HepG2 (cell line): Measurements from ENCODE around the gene MT1F. TPM values are rescaled to one million over a fixed set of nuclear protein-coding genes. Genes with fewer than 3 reads are reported as not detected.

Experiments
- BCL3 ChIP-seq: sonication (generic); formaldehyde crosslinking; IDR thresholded peaks from 2 replicates; pipeline ENCODE4 v1.5.1; 2020; ENCODE audit warnings: mild to moderate bottlenecking, missing genetic modification reagents, moderate library complexity
- CBX1 ChIP-seq: IDR thresholded peaks from one replicate; pipeline ENCODE4 v1.6.1; 2016; ENCODE audit warnings: antibody characterized with exemption, low read depth
- CBX5 ChIP-seq: sonication (generic); formaldehyde crosslinking; IDR thresholded peaks from 2 replicates; pipeline ENCODE4 v1.4.0; 2020; ENCODE audit warnings: missing genetic modification reagents, borderline replicate concordance
- DPF2 ChIP-seq: sonication (generic); formaldehyde crosslinking; IDR thresholded peaks from 2 replicates; pipeline ENCODE4 v1.4.0; 2020; ENCODE audit warnings: mild to moderate bottlenecking, low read depth, missing genetic modification reagents, borderline replicate concordance
- FOXC1 ChIP-seq: sonication (generic); formaldehyde crosslinking; IDR thresholded peaks from 2 replicates; pipeline ENCODE4 v1.8.0; 2022; ENCODE audit warnings: mild to moderate bottlenecking, missing genetic modification reagents, borderline replicate concordance
- LCORL ChIP-seq, 2 experiments: fragments of 450-650 bp in 1 of 2; sonication (generic) in 1 of 2; formaldehyde crosslinking in 1 of 2; IDR thresholded peaks; 2 replicates each; pipeline versions ENCODE4 v1.5.0 to v1.6.1; 2017 to 2020; ENCODE audit warnings: antibody characterized with exemption in 1 of 2, missing genetic modification reagents in 1 of 2
- MBD4 ChIP-seq: IDR thresholded peaks from 2 replicates; pipeline ENCODE4 v1.6.1; 2012; ENCODE audit warnings: low read length, inconsistent platforms, borderline replicate concordance
- MXD4 ChIP-seq: IDR thresholded peaks from 2 replicates; pipeline ENCODE4 v1.6.1; 2016; ENCODE audit warnings: mild to moderate bottlenecking, missing biosample characterization, missing genetic modification reagents
- MXI1 ChIP-seq: IDR thresholded peaks from 3 replicates; pipeline ENCODE4 v1.6.1; 2012; ENCODE audit warnings: low read depth, low read length, inconsistent platforms, borderline replicate concordance
- NCOA5 ChIP-seq: sonication (generic); formaldehyde crosslinking; IDR thresholded peaks from 2 replicates; pipeline ENCODE4 v1.4.0; 2020; ENCODE audit warnings: missing genetic modification reagents
- PITX1 ChIP-seq: sonication (generic); formaldehyde crosslinking; IDR thresholded peaks from 2 replicates; pipeline ENCODE4 v1.5.1; 2020; ENCODE audit warnings: mild to moderate bottlenecking, missing genetic modification reagents
- SNAI1 ChIP-seq: sonication (generic); formaldehyde crosslinking; IDR thresholded peaks from 2 replicates; pipeline ENCODE4 v1.5.0; 2020; ENCODE audit warnings: mild to moderate bottlenecking, missing genetic modification reagents, borderline replicate concordance
- SOX6 ChIP-seq, 2 experiments: fragments of 450-650 bp in 1 of 2; sonication (generic) in 1 of 2; formaldehyde crosslinking in 1 of 2; IDR thresholded peaks; 2 replicates each; pipeline versions ENCODE4 v1.4.0 to v1.6.1; 2017 to 2020; ENCODE audit warnings: antibody characterized with exemption in 1 of 2, mild to moderate bottlenecking in 1 of 2, missing genetic modification reagents in 1 of 2
- TCF12 ChIP-seq, 2 experiments: fragments of 450-650 bp in 1 of 2; sonication (generic) in 1 of 2; formaldehyde crosslinking in 1 of 2; IDR thresholded peaks; 2 replicates each; pipeline versions ENCODE4 v1.6.1 to v1.8.0; 2017 to 2022; ENCODE audit warnings: antibody characterized with exemption in 1 of 2, mild to moderate bottlenecking in 1 of 2, missing genetic modification reagents in 1 of 2, moderate library complexity in 1 of 2
- TSC22D2 ChIP-seq: sonication (generic); formaldehyde crosslinking; IDR thresholded peaks from 2 replicates; pipeline ENCODE4 v1.5.1; 2020; ENCODE audit warnings: missing genetic modification reagents, mild to moderate bottlenecking, borderline replicate concordance
- ZBTB7B ChIP-seq: sonication (generic); formaldehyde crosslinking; IDR thresholded peaks from 2 replicates; pipeline ENCODE4 v1.4.0; 2020; ENCODE audit warnings: missing genetic modification reagents
- ZHX1 ChIP-seq: sonication (generic); formaldehyde crosslinking; IDR thresholded peaks from 2 replicates; pipeline ENCODE4 v1.8.1; 2022; ENCODE audit warnings: low read depth, mild to moderate bottlenecking, missing genetic modification reagents
- ZMYM3 ChIP-seq: sonication (generic); formaldehyde crosslinking; IDR thresholded peaks from 2 replicates; pipeline ENCODE4 v1.5.1; 2020; ENCODE audit warnings: mild to moderate bottlenecking, missing genetic modification reagents
- ZNF124 ChIP-seq: sonication (generic); formaldehyde crosslinking; IDR thresholded peaks from 2 replicates; pipeline ENCODE4 v1.4.0; 2020; ENCODE audit warnings: missing genetic modification reagents
- ZNF263 ChIP-seq: sonication (generic); formaldehyde crosslinking; IDR thresholded peaks from 2 replicates; pipeline ENCODE4 v1.4.0; 2020; ENCODE audit warnings: missing genetic modification reagents
- ZNF333 ChIP-seq: sonication (generic); formaldehyde crosslinking; IDR thresholded peaks from 2 replicates; pipeline ENCODE4 v1.4.0; 2020; ENCODE audit warnings: mild to moderate bottlenecking, missing genetic modification reagents, borderline replicate concordance
- ZNF446 ChIP-seq: sonication (generic); formaldehyde crosslinking; IDR thresholded peaks from 2 replicates; pipeline ENCODE4 v1.5.0; 2020; ENCODE audit warnings: mild to moderate bottlenecking, missing genetic modification reagents
- ZNF709 ChIP-seq: sonication (generic); formaldehyde crosslinking; IDR thresholded peaks from 2 replicates; pipeline ENCODE4 v1.5.0; 2020; ENCODE audit warnings: mild to moderate bottlenecking, missing genetic modification reagents
- ZNF792 ChIP-seq: IDR thresholded peaks from 2 replicates; pipeline ENCODE4 v1.6.1; 2016
- ZNF878 ChIP-seq: sonication (generic); formaldehyde crosslinking; IDR thresholded peaks from 2 replicates; pipeline ENCODE4 v1.8.1; 2023; ENCODE audit warnings: mild to moderate bottlenecking, missing genetic modification reagents, moderate library complexity
- ZNF883 ChIP-seq: sonication (generic); formaldehyde crosslinking; IDR thresholded peaks from 2 replicates; pipeline ENCODE4 v1.5.1; 2020; ENCODE audit warnings: mild to moderate bottlenecking, missing genetic modification reagents; ENCODE audit errors: not compliant biosample characterization
- ZSCAN31 ChIP-seq: sonication (generic); formaldehyde crosslinking; IDR thresholded peaks from 2 replicates; pipeline ENCODE4 v1.5.0; 2020; ENCODE audit warnings: low read depth, mild to moderate bottlenecking, missing genetic modification reagents
- polyA plus RNA-seq, 8 experiments: library from polyadenylated mRNA; depleted of rRNA in 3 of 8; stranded (reverse) in 7 of 8; unstranded in 1 of 8; fragments of >200 nt; fragmentation: Illumina TruSeq in 4 of 8; extraction: Trizol in 4 of 8; gene quantifications; 2 replicates each; pipeline versions ENCODE4 v1.2.1 to v1.2.3, GENCODE V29; 2011 to 2016; ENCODE audit warnings: low read depth in 4 of 8, missing spikeins in 1 of 8, mixed read lengths in 1 of 8; ENCODE audit not compliant: insufficient read depth in 1 of 8
- total RNA-seq, 5 experiments: library from RNA; depleted of rRNA; stranded (reverse); fragments of >200 nt; fragmentation: Illumina TruSeq; extraction: Trizol; gene quantifications; 2 replicates each; pipeline ENCODE4 v1.2.3, GENCODE V29; 2016; ENCODE audit warnings: low read depth in 1 of 5

MT1F gene
- total and polyA plus RNA-seq, 2 of the 13 experiments (the other 11 are each of a cell fraction or from before 2014, with no cell fraction given), result 1.9 to 169 TPM

DNA sequence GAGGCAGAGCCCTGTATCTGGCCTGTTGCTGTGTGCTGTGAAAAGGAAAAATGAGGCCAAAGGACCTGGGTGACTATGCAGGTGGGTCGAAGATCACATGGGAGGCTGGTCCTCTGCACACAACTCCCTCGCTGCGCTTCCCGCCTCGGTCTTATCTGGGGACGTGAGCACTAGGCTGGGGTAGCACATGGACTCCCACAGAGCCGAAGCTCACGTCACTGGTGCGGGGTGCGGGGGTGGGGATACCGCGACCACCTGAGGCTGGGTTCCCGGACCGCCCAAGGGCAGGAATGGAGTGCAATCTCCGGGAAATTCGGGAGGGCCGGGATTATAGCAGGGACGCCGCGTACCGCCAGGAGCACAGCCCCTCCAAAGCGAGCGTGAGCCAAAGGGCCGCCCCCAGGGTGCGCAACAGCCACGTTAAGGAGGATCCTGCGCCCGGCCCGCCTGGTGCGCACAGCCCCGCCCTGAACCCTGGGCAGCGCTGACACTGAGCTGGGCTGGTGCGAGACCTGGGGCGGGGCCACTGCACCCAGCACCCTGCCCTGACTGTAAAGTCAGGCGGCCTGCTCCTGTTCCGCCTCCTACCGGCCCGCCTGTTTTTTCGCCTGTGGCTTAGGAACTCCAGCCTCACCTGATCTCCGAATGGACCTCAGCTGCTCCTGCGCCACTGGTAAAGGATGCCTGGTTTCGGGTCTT is 14.5 kb upstream of the MT1F start (continued):
- TF ChIP-seq BCL3 (CRISPR knock-in tag) (peak; percentile 78; the same call in 1 of the 2 replicates), ZSCAN31 (CRISPR knock-in tag) (peak; percentile 54; the same call in 1 of the 2 replicates), NCOA5 (CRISPR knock-in tag) (no peak), LCORL (IDR thresholded peaks at IDR 0.05) (no peak), LCORL (CRISPR knock-in tag; IDR thresholded peaks at IDR 0.05) (peak; percentile 15; the same call in 1 of the 2 replicates), ZNF792 (CRISPR knock-in tag) (peak; percentile 57), ZNF263 (no peak), PITX1 (CRISPR knock-in tag) (peak; percentile 28; the same call in 1 of the 2 replicates), ZNF333 (CRISPR knock-in tag) (no peak), MBD4 (no peak), ZHX1 (peak; percentile 23; the same call in 1 of the 2 replicates), CBX5 (CRISPR knock-in tag) (no peak), SNAI1 (CRISPR knock-in tag) (0 out of 2 replicates have a peak, but pooled peaks have one; percentile 30), MXI1 (no peak), SOX6 (IDR thresholded peaks at IDR 0.05) (no peak), SOX6 (CRISPR knock-in tag; IDR thresholded peaks at IDR 0.05) (peak; percentile 24; the same call in 1 of the 2 replicates), DPF2 (CRISPR knock-in tag) (0 out of 2 replicates have a peak, but pooled peaks have one; percentile 35), ZBTB7B (CRISPR knock-in tag) (no peak), ZNF446 (CRISPR knock-in tag) (peak; percentile 46; the same call in 1 of the 2 replicates), TSC22D2 (CRISPR knock-in tag) (no peak), ZNF878 (CRISPR knock-in tag) (no peak), ZNF709 (peak; percentile 63), ZNF124 (CRISPR knock-in tag) (no peak), ZNF883 (peak; percentile 73), CBX1 (no peak), FOXC1 (CRISPR knock-in tag) (0 out of 2 replicates have a peak, but pooled peaks have one; percentile 40), ZMYM3 (peak; percentile 57), TCF12 (IDR thresholded peaks at IDR 0.05) (no peak), TCF12 (CRISPR knock-in tag; IDR thresholded peaks at IDR 0.05) (0 out of 2 replicates have a peak, but pooled peaks have one; percentile 59), MXD4 (CRISPR knock-in tag) (no peak)
